HAP-1 (cell line): Measurements from ENCODE around the gene PPEF2.
"Not testable (repeated sequence)": the region's sequence is repeated elsewhere in the genome, so short reads cannot be mapped to it uniquely, and the experiment has no call there.

Source experiments
- DNase-seq, 2 experiments: peaks; one replicate each; pipeline ENCODE4 v3.0.0-alpha.2; 2016 to 2020; ENCODE audit warnings: low spot score in 2 of 2
- H3K27me3 ChIP-seq: fragments of 250-450 bp; sonication (Bioruptor Pico); 2 replicates; pipeline ENCODE4 v1.5.1; 2020; ENCODE audit warnings: low read depth, mild to moderate bottlenecking, moderate library complexity
- H3K36me3 ChIP-seq: fragments of 250-450 bp; sonication (Bioruptor Pico); replicated peaks from 2 replicates; pipeline ENCODE4 v1.5.1; 2020; ENCODE audit warnings: mild to moderate bottlenecking
- H3K4me1 ChIP-seq: fragments of 250-450 bp; sonication (Bioruptor Pico); 2 replicates; pipeline ENCODE4 v1.5.1; 2020; ENCODE audit warnings: mild to moderate bottlenecking
- H3K4me3 ChIP-seq: fragments of 250-450 bp; sonication (Bioruptor Pico); 2 replicates; pipeline ENCODE4 v1.5.1; 2020; ENCODE audit warnings: mild to moderate bottlenecking, moderate library complexity
- H3K9me3 ChIP-seq: fragments of 250-450 bp; sonication (Bioruptor Pico); 2 replicates; pipeline ENCODE4 v1.5.1; 2020; ENCODE audit warnings: mild to moderate bottlenecking, moderate library complexity
- in situ Hi-C: fragments of 300-500 bp; cut with MboI; formaldehyde crosslinking; loops from 3 replicates; pipeline ENCODE4 v1.14.3; 2020; ENCODE audit warnings: low sequenced_read_pairs, inconsistent platforms, mixed read lengths

PPEF2 gene

DNA sequence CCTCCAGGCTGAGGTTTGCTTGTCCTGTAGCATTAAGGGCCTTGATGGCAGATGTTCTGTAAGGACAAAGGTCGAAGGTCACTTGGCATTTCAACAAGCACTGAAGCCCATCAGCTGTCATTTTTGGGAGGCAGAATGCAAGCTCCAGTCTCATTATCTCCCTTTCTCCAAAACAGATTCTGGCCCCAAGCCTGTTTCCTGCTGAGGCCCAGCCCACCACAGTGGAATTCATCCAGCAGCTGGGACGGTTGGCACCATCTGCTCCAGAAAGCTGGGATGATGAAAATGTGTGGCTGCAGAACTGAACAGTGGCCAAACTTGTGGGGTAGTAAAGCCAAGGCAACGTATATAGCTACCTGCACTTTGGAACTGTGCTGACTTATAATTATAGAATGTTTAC lies 17.7 kb upstream of the PPEF2 start:
- Histone ChIP-seq H3K4me1 (peaks cover 5% of the 10 kb centered on the region; the same call in 1 of the 2 replicates), H3K27me3 (no peaks in the 10 kb centered on the region), H3K9me3 (no peaks in the 10 kb centered on the region), H3K36me3 (peaks cover 31% of the 10 kb centered on the region), H3K4me3 (no peak overlapping the region)
- no peak for DNase-seq
- in situ Hi-C loops, result no loop called here

DNA sequence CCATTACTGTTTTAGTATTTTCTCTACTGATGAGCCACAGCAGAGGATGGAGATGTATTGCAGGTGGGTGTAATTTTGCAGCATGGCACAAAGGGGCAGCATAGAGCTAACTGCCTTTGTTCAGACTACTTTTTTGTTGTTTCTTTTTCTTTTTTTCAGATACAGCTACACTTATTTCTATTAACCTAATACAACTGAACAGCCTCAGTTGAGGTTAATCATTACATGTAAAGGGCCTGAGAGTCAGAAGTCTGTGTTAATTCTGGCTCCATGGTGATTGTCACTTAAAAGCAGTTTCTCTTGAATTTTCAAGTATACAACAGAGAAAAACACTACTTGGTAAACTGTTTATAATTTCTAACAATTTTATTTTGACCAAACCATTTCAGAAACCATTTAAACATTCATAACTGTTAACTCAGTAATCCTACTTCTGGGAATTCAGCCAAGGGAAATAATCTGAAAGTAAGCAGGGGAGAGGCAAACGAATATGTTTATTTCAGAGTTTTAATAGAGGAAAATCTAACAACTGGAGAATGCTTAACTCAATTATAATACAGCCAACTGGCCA lies 13.9 kb upstream of the PPEF2 start:
- in situ Hi-C loops, result no loop called here
- Histone ChIP-seq H3K4me3 (no peak overlapping the region), H3K9me3 (peaks cover 3% of the 10 kb centered on the region; the same call in 1 of the 2 replicates), H3K27me3 (no peaks in the 10 kb centered on the region), H3K4me1 (peaks cover 5% of the 10 kb centered on the region; the same call in 1 of the 2 replicates), H3K36me3 (peaks cover 19% of the 10 kb centered on the region)
- DNase-seq, result peak; percentile 66 to 77

DNA sequence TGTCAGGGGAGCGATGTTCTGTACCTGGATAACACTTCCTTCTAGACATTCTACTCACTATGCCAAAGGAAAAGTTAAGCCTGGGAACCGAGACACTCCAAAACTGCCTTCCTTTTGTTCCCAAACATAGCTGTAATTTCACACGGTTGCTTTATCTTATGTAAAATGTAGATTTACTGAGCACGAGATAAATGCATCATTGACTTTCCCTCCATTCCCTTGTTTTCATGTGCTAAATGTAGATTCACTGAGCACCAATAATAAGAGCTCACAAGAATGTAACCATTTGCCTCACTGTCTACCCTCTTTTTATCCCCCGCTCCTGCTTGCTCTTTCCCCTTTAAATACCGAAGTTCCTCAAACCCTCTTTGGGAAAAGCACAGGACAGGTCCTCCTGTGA lies 10.7 kb upstream of the PPEF2 start:
- Histone ChIP-seq H3K27me3 (no peaks in the 10 kb centered on the region), H3K4me1 (peaks cover 17% of the 10 kb centered on the region), H3K36me3 (peaks cover 5% of the 10 kb centered on the region), H3K9me3 (peaks cover 21% of the 10 kb centered on the region), H3K4me3 (no peak overlapping the region)
- no peak for DNase-seq
- in situ Hi-C loops, result no loop called here

DNA sequence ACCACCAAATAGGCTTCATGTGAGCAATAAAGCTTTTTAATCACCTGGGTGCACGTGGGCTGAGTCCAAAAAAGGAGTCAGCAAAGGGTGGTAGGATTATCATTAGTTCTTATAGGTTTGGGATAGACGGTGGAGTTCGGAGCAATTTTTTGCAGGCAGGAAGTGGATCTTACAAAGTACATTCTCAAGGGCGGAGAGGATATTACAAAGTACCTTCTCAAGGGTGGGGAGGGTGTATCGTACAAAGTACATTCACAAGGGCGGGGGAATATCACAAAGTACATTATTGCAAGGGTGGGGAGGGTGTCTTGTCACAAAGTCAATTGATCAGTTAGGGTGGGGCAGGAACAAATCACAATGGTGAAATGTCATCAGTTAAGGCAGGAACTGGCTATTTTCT lies 8.6 kb upstream of the PPEF2 start:
- H3K27me3 ChIP-seq, H3K36me3 ChIP-seq, DNase-seq, H3K4me3 ChIP-seq, in situ Hi-C loops: not testable (repeated sequence)
- Histone ChIP-seq H3K9me3 (peaks cover 22% of the 10 kb centered on the region), H3K4me1 (peaks cover 12% of the 10 kb centered on the region)

DNA sequence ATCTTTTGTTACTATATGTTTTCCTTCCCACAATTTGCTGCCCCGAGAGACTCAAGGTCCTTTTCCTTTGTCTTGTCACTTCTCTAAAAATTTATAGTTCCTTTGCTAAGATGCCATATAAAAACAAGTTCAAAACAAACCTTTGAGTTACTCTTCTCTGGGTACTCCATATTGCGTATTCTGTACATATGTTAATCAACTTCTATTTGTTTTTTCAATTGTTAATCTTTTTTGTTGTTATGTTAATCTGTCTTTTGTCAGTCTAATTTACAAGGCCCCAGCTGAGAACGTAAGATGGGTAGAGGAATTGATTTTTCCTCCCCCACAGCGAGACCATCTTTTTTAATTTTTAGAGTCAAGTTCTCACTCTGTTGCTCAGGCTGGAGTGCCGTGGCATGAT lies 7.2 kb upstream of the PPEF2 start:
- Histone ChIP-seq H3K4me1 (peaks cover 12% of the 10 kb centered on the region), H3K9me3 (peaks cover 22% of the 10 kb centered on the region), H3K4me3 (no peak overlapping the region), H3K36me3 (peaks cover under 1% of the 10 kb centered on the region), H3K27me3 (no peaks in the 10 kb centered on the region)
- in situ Hi-C loops, result no loop called here
- peak; percentile 13 to 96 for DNase-seq

DNA sequence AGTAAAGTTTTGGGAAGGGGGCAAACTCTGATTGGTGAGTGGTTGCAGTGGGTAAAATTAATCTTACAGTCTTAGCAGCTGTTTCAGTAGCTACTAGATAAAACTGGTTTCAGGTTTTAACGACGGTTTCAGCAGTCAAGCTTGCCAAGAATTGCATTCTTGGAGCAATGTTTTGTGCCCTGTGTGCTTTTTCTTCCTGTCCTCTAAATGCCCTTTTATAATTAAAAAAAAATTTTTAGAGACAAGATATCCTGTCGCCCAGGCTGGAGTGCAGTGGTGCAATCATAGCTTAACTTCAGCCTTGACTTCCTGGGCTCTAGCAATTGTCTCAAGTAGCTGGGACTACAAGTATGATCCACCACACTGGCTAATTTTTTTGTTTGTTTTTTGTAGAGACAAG lies 6.3 kb upstream of the PPEF2 start:
- Histone ChIP-seq H3K4me1 (peaks cover 12% of the 10 kb centered on the region), H3K9me3 (peaks cover 22% of the 10 kb centered on the region), H3K4me3 (no peak overlapping the region), H3K36me3 (no peaks in the 10 kb centered on the region), H3K27me3 (no peaks in the 10 kb centered on the region)
- in situ Hi-C loops, result no loop called here
- no peak for DNase-seq

DNA sequence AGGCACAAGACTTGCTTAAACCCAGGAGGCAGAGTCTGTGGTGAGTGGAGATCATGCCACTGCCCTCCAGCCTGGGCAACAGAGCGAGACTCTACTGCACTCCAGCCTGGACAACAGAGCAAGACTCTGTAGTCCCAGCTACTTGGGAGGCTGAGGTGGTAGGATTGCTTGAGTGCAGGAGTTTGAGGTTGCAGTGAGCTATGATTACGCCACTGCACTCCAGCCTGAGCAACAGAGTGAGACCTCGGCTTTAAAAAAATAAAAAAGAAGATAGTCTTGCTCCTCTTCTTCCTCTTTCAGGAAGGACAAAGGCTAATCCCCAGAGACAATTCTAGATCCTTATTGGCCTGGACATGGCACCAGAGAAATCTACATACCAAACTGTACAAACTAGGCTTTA lies 5.7 kb upstream of the PPEF2 start:
- H3K27me3 ChIP-seq, result no peaks in the 10 kb centered on the region
- no peaks in the 10 kb centered on the region for H3K36me3 ChIP-seq
- H3K4me1 ChIP-seq, result peaks cover 12% of the 10 kb centered on the region
- no peak overlapping the region for H3K4me3 ChIP-seq
- in situ Hi-C loops, result no loop called here
- H3K9me3 ChIP-seq, result peaks cover 22% of the 10 kb centered on the region
- no peak for DNase-seq

DNA sequence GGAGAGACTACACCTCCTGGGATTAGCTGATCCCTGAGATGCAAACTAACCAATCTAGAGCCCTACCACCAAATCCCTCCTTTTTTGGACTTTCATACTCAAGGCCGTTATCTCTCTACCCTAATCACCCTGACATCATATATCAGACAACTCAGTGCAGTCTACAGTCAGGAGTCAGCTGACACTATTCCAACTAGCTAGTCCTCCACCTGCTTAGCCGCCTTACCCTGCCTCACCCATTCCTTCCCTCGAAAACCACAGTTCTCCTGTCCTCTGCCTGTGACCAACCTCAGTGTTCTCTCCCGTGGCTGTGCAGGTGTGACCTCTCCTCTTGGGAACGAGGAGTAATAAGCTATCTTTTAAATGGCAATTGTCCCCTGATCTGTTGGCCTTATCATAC lies 1.8 kb upstream of the PPEF2 start:
- Histone ChIP-seq H3K27me3 (no peaks in the 10 kb centered on the region), H3K4me3 (no peak overlapping the region), H3K9me3 (peaks cover 11% of the 10 kb centered on the region), H3K36me3 (no peaks in the 10 kb centered on the region), H3K4me1 (peaks cover 6% of the 10 kb centered on the region)
- DNase-seq, result no peak
- in situ Hi-C loops, result no loop called here

DNA sequence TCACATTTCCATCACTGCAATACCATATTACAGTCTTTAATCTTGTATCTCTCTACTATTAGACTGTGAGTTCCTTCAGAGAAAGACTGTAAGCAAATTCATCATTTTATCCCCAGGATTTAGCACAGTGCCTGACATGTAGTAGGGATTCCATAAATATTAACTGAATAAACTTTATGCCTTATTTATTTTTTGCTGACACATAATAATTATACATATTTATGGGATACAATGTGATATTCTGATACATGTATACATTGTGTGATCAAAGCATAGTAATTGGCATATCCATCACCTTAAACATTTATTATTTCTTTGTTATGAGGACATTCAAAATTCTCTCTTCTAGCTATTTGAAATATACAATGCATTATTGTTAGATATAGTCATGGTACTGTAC lies 3.7 kb downstream of the PPEF2 start:
- DNase-seq, result no peak
- H3K36me3 ChIP-seq, result no peaks in the 10 kb centered on the region
- H3K9me3 ChIP-seq, result no peaks in the 10 kb centered on the region; the same call in 1 of the 2 replicates
- no peaks in the 10 kb centered on the region for H3K4me1 ChIP-seq
- H3K4me3 ChIP-seq, result no peak overlapping the region
- H3K27me3 ChIP-seq, result no peaks in the 10 kb centered on the region
- in situ Hi-C loops, result no loop called here

DNA sequence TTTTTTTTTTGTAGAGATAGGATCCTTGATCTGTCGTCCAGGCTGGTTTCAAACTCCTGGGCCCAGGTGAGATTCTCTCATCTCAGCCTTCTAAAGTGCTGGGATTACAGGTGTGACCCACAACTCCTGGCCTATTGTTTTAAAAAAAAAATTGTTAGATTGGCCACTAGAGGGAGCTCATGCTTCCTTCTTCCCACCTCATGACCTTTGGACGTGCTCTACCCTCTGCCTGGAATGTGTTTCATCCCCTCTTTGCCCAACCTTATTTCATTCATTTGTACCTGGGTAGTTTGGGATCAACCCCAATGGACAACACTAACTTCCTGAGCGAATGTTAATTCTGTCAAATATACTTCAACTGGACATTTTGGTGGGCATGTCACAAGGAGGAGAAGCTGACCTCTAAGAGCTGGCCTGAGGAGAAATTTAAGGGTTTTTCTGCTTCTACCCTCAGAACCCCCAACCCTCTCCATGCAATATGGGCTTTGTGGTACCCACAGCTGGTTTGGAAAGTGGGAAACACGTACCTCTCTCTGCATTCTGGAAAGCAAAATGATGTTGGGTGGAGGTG lies 6.4 kb downstream of the PPEF2 start:
- in situ Hi-C loops, result no loop called here
- Histone ChIP-seq H3K9me3 (no peaks in the 10 kb centered on the region; the same call in 1 of the 2 replicates), H3K4me1 (no peaks in the 10 kb centered on the region), H3K36me3 (no peaks in the 10 kb centered on the region), H3K27me3 (no peaks in the 10 kb centered on the region), H3K4me3 (no peak overlapping the region)
- DNase-seq, result peak; percentile 19 to 29

DNA sequence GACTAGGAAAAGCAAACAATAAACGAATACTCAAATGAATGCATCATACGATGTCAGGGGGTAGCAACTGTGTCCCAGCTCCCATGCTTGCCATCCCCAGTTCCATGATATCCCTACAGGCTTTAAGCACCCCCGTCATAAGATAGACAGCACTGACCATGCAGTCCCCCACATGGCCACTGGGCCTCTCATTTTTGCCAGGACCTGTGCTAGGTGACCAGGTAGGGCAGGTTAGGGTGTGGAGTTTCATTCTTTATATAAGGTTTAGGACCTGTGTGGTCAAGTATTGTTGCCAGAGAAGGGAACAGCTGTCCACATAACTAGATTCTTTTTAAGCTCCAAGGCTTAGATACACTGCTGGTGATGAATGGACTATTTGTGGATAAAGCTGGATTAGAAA lies 9.7 kb downstream of the PPEF2 start:
- H3K27me3 ChIP-seq, result no peaks in the 10 kb centered on the region
- H3K36me3 ChIP-seq, result no peaks in the 10 kb centered on the region
- H3K9me3 ChIP-seq, result no peaks in the 10 kb centered on the region
- DNase-seq, result peak in 1 of 2 experiments; percentile 34
- H3K4me3 ChIP-seq, result no peak overlapping the region
- peaks cover 6% of the 10 kb centered on the region for H3K4me1 ChIP-seq
- in situ Hi-C loops, result no loop called here

DNA sequence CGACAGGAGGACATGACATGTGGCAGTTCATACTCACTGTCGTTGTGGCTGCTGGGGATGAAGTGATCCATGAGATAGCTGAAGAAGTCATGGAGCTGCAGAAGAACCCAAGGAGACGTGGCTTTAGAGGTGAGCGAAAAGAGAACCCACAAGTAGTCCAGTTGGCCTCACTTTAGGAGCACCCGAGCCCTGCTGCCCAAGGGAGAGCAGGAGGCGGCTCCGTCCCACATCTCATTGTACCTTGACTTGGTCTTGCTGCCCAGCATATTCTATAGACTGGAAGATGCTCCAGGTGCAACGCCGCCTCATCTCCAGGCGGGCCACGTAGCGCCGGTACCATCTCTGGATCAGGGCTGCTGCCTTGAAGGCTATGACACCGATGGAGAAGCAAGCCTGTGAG lies 10.6 kb downstream of the PPEF2 start:
- Histone ChIP-seq H3K9me3 (no peaks in the 10 kb centered on the region), H3K36me3 (no peaks in the 10 kb centered on the region), H3K4me1 (peaks cover 6% of the 10 kb centered on the region), H3K27me3 (no peaks in the 10 kb centered on the region), H3K4me3 (no peak overlapping the region)
- in situ Hi-C loops, result no loop called here
- no peak for DNase-seq

DNA sequence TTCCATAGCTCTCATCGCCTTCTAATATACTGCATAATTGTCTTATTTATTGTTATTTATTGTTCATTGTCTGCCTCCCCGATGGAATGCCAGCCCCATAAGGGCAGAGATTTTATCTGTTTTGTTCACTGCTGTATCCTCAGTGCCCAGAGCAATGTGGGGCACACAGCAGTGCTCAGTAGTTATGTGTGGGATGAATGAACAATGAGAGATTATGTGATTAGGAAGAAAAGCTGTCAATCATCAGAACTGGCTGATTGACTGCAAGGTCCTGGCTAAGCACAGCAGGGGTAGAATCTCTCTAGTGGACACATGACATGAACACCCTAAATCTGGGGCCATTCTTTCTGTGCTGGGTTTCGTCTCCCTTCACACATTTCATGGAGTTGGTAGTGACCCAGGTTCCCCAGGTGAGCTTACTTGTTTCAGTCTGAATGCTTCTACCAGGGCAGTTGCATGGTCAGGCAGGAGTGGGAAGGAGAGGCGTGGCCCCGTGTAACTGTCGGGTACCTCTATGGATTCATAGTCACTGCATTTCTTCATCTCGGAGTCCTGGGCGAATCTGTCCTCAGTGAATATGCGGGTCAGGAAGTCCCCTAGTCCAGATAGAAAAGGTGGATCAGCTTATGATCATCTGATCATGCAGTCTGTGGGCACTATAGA lies 12.6 kb downstream of the PPEF2 start:
- H3K9me3 ChIP-seq, result no peaks in the 10 kb centered on the region
- no peaks in the 10 kb centered on the region for H3K36me3 ChIP-seq
- peaks cover 6% of the 10 kb centered on the region for H3K4me1 ChIP-seq
- in situ Hi-C loops, result no loop called here
- H3K27me3 ChIP-seq, result no peaks in the 10 kb centered on the region
- H3K4me3 ChIP-seq, result no peak overlapping the region
- DNase-seq, result peak; percentile 35 to 61

DNA sequence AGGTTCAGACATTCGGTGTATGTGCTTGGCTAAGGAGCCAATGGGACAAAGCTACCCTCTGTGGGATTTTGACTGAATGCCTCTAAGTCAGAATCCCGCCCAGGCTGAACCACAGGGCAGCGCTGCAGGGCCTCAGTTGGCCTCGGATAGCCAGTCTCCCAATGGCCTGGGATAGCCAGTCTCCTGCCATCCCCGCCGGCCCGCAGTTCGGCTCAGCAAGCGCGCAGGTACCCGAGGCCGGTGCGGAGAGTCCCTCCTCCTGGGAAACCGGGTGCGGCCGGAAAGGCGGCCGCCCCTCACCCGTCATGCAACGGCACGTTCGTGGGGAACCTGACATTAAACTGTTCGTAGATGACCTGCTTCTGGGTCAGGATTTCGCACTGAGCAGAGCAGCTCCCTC lies 16.1 kb downstream of the PPEF2 start:
- Histone ChIP-seq H3K9me3 (no peaks in the 10 kb centered on the region; the same call in 1 of the 2 replicates), H3K4me3 (no peak overlapping the region), H3K4me1 (peaks cover 6% of the 10 kb centered on the region), H3K27me3 (0 out of 2 replicates have a peak, but pooled peaks cover 4% of the 10 kb centered on the region), H3K36me3 (no peaks in the 10 kb centered on the region)
- in situ Hi-C loops, result no loop called here
- no peak for DNase-seq
